ENCODE data around the gene ZNF423.
A peak's percentile ranks its signal among the peaks of the same experiment; 100 is the strongest.

ZNF423 gene

GRCh38 chr16:49659356-49659755 is 196.6 kb downstream of the ZNF423 start:
- H3K9ac ChIP-seq (ENCODE audit: low read length), result no peak overlapping the region
- no peak overlapping the region for H3K23ac ChIP-seq (ENCODE audit: low read length in 2 of 2)
- H3K4ac ChIP-seq (ENCODE audit: low read depth in 1 of 2, low read length in 2 of 2), result no peak overlapping the region
- H4K8ac ChIP-seq (ENCODE audit: low read length), result no peak overlapping the region
- H2BK15ac ChIP-seq (ENCODE audit: low read depth, poor library complexity, severe bottlenecking), result no peak overlapping the region
- WGBS, result 93% methylated on average over 5 of the region's 10 CpGs
- H3K4me2 ChIP-seq (ENCODE audit: low read length, poor library complexity, severe bottlenecking), result no peak overlapping the region
- H2BK12ac ChIP-seq (ENCODE audit: low read length in 2 of 2), result no peak overlapping the region
- no peak overlapping the region for H3K14ac ChIP-seq (ENCODE audit: low read length in 2 of 2)
- peaks cover 26% of the 10 kb centered on the region for H3K4me1 ChIP-seq (ENCODE audit: control insufficient read depth, insufficient read depth, low read depth, low read length)
- no peaks in the 10 kb centered on the region for H3K36me3 ChIP-seq (ENCODE audit: control insufficient read depth in 1 of 2, insufficient read depth in 2 of 2, low read depth in 1 of 2, low read length in 2 of 2)
- no peak overlapping the region for H2AK5ac ChIP-seq (ENCODE audit: low read length, severe bottlenecking)
- H3K27me3 ChIP-seq (ENCODE audit: control insufficient read depth in 1 of 2, insufficient read depth in 1 of 2, low read length in 2 of 2), result no peaks in the 10 kb centered on the region
- no peak overlapping the region for H2BK5ac ChIP-seq (ENCODE audit: low read depth, low read length, poor library complexity, severe bottlenecking)
- H3K9me3 ChIP-seq (ENCODE audit: control insufficient read depth, low read length), result no peaks in the 10 kb centered on the region
- no peak overlapping the region for H2AFZ ChIP-seq (ENCODE audit: low read depth, low read length)
- H3K4me3 ChIP-seq (ENCODE audit: insufficient read depth in 1 of 2, low read depth in 1 of 2, low read length in 2 of 2), result no peak overlapping the region
- H4K91ac ChIP-seq (ENCODE audit: low read length), result no peak overlapping the region
- no peaks in the 10 kb centered on the region for H3K79me1 ChIP-seq (replicated peaks; ENCODE audit: low read length, poor library complexity, severe bottlenecking)
- no peak for DNase-seq
- no peak overlapping the region for H2BK120ac ChIP-seq (ENCODE audit: low read depth, low read length)
- H3K27ac ChIP-seq (ENCODE audit: low read length, poor library complexity, severe bottlenecking), result no peak overlapping the region
- no peak overlapping the region for H3K18ac ChIP-seq (ENCODE audit: low read depth in 1 of 2, low read length in 2 of 2)

GRCh38 chr16:49658531-49658930 is 197.4 kb downstream of the ZNF423 start:
- H4K91ac ChIP-seq (ENCODE audit: low read length), result no peak overlapping the region
- no peaks in the 10 kb centered on the region for H3K79me1 ChIP-seq (replicated peaks; ENCODE audit: low read length, poor library complexity, severe bottlenecking)
- H3K27me3 ChIP-seq (ENCODE audit: control insufficient read depth in 1 of 2, insufficient read depth in 1 of 2, low read length in 2 of 2), result no peaks in the 10 kb centered on the region
- H3K14ac ChIP-seq (ENCODE audit: low read length in 2 of 2), result peak overlapping the region in 1 of 2 experiments; percentile 2
- H2AK5ac ChIP-seq (ENCODE audit: low read length, severe bottlenecking), result no peak overlapping the region
- no peak overlapping the region for H3K4me2 ChIP-seq (ENCODE audit: low read length, poor library complexity, severe bottlenecking)
- no peak overlapping the region for H3K23ac ChIP-seq (ENCODE audit: low read length in 2 of 2)
- no peak overlapping the region for H3K9ac ChIP-seq (ENCODE audit: low read length)
- H2BK15ac ChIP-seq (ENCODE audit: low read depth, poor library complexity, severe bottlenecking), result no peak overlapping the region
- peaks cover 22% of the 10 kb centered on the region for H3K4me1 ChIP-seq (ENCODE audit: control insufficient read depth, insufficient read depth, low read depth, low read length)
- H2AFZ ChIP-seq (ENCODE audit: low read depth, low read length), result no peak overlapping the region
- no peak overlapping the region for H3K4ac ChIP-seq (ENCODE audit: low read depth in 1 of 2, low read length in 2 of 2)
- no peak overlapping the region for H2BK120ac ChIP-seq (ENCODE audit: low read depth, low read length)
- H2BK5ac ChIP-seq (ENCODE audit: low read depth, low read length, poor library complexity, severe bottlenecking), result no peak overlapping the region
- no peak overlapping the region for H3K18ac ChIP-seq (ENCODE audit: low read depth in 1 of 2, low read length in 2 of 2)
- H4K8ac ChIP-seq (ENCODE audit: low read length), result no peak overlapping the region
- no peak overlapping the region for H3K4me3 ChIP-seq (ENCODE audit: insufficient read depth in 1 of 2, low read depth in 1 of 2, low read length in 2 of 2)
- DNase-seq, result no peak
- no peaks in the 10 kb centered on the region for H3K9me3 ChIP-seq (ENCODE audit: control insufficient read depth, low read length)
- H2BK12ac ChIP-seq (ENCODE audit: low read length in 2 of 2), result no peak overlapping the region
- no peaks in the 10 kb centered on the region for H3K36me3 ChIP-seq (ENCODE audit: control insufficient read depth in 1 of 2, insufficient read depth in 2 of 2, low read depth in 1 of 2, low read length in 2 of 2)
- WGBS, result 77% methylated on average over 8 of the region's 8 CpGs
- H3K27ac ChIP-seq (ENCODE audit: low read length, poor library complexity, severe bottlenecking), result no peak overlapping the region

- H3K36me3 ChIP-seq (ENCODE audit: control insufficient read depth in 1 of 2, insufficient read depth in 2 of 2, low read depth in 1 of 2, low read length in 2 of 2), result no peaks in the 10 kb centered on the region
- H3K14ac ChIP-seq (ENCODE audit: low read length in 2 of 2), result peak overlapping the region in 1 of 2 experiments; percentile 0
Measured at GRCh38 chr16:49657736-49658465, 198.0 kb downstream of the ZNF423 start.

GRCh38 chr16:49654425-49654824 is 201.5 kb downstream of the ZNF423 start:
- Histone ChIP-seq H2BK120ac (ENCODE audit: low read depth, low read length) (no peak overlapping the region), H3K14ac (ENCODE audit: low read length in 2 of 2) (no peak overlapping the region), H2AK5ac (ENCODE audit: low read length, severe bottlenecking) (no peak overlapping the region), H3K9ac (ENCODE audit: low read length) (no peak overlapping the region), H3K18ac (ENCODE audit: low read depth in 1 of 2, low read length in 2 of 2) (no peak overlapping the region), H4K8ac (ENCODE audit: low read length) (no peak overlapping the region), H3K27ac (ENCODE audit: low read length, poor library complexity, severe bottlenecking) (no peak overlapping the region), H3K4ac (ENCODE audit: low read depth in 1 of 2, low read length in 2 of 2) (no peak overlapping the region), H3K4me1 (ENCODE audit: control insufficient read depth, insufficient read depth, low read depth, low read length) (peaks cover 24% of the 10 kb centered on the region), H3K4me2 (ENCODE audit: low read length, poor library complexity, severe bottlenecking) (no peak overlapping the region), H3K27me3 (ENCODE audit: control insufficient read depth in 1 of 2, insufficient read depth in 1 of 2, low read length in 2 of 2) (no peaks in the 10 kb centered on the region), H2BK15ac (ENCODE audit: low read depth, poor library complexity, severe bottlenecking) (no peak overlapping the region), H3K9me3 (ENCODE audit: control insufficient read depth, low read length) (no peaks in the 10 kb centered on the region), H4K91ac (ENCODE audit: low read length) (no peak overlapping the region), H2AFZ (ENCODE audit: low read depth, low read length) (no peak overlapping the region), H3K36me3 (ENCODE audit: control insufficient read depth in 1 of 2, insufficient read depth in 2 of 2, low read depth in 1 of 2, low read length in 2 of 2) (no peaks in the 10 kb centered on the region), H3K79me1 (replicated peaks; ENCODE audit: low read length, poor library complexity, severe bottlenecking) (peaks cover 4% of the 10 kb centered on the region), H3K23ac (ENCODE audit: low read length in 2 of 2) (no peak overlapping the region), H2BK12ac (ENCODE audit: low read length in 2 of 2) (no peak overlapping the region), H3K4me3 (ENCODE audit: insufficient read depth in 1 of 2, low read depth in 1 of 2, low read length in 2 of 2) (no peak overlapping the region), H2BK5ac (ENCODE audit: low read depth, low read length, poor library complexity, severe bottlenecking) (no peak overlapping the region)
- DNase-seq, result no peak
- 96% methylated on average over 4 of the region's 4 CpGs for WGBS

More at GRCh38 chr16:49657736-49658465, 198.0 kb downstream of the ZNF423 start:
- Histone ChIP-seq H4K91ac (ENCODE audit: low read length) (no peak overlapping the region), H2BK12ac (ENCODE audit: low read length in 2 of 2) (no peak overlapping the region), H4K8ac (ENCODE audit: low read length) (no peak overlapping the region), H3K27me3 (ENCODE audit: control insufficient read depth in 1 of 2, insufficient read depth in 1 of 2, low read length in 2 of 2) (no peaks in the 10 kb centered on the region), H3K18ac (ENCODE audit: low read depth in 1 of 2, low read length in 2 of 2) (no peak overlapping the region), H2AK5ac (ENCODE audit: low read length, severe bottlenecking) (no peak overlapping the region), H3K4me2 (ENCODE audit: low read length, poor library complexity, severe bottlenecking) (no peak overlapping the region), H3K4ac (ENCODE audit: low read depth in 1 of 2, low read length in 2 of 2) (no peak overlapping the region), H2BK5ac (ENCODE audit: low read depth, low read length, poor library complexity, severe bottlenecking) (no peak overlapping the region), H3K79me1 (replicated peaks; ENCODE audit: low read length, poor library complexity, severe bottlenecking) (no peaks in the 10 kb centered on the region), H2BK15ac (ENCODE audit: low read depth, poor library complexity, severe bottlenecking) (no peak overlapping the region), H3K9ac (ENCODE audit: low read length) (no peak overlapping the region), H3K4me3 (ENCODE audit: insufficient read depth in 1 of 2, low read depth in 1 of 2, low read length in 2 of 2) (no peak overlapping the region), H3K4me1 (ENCODE audit: control insufficient read depth, insufficient read depth, low read depth, low read length) (peaks cover 23% of the 10 kb centered on the region), H2BK120ac (ENCODE audit: low read depth, low read length) (no peak overlapping the region), H3K9me3 (ENCODE audit: control insufficient read depth, low read length) (no peaks in the 10 kb centered on the region), H3K27ac (ENCODE audit: low read length, poor library complexity, severe bottlenecking) (no peak overlapping the region), H2AFZ (ENCODE audit: low read depth, low read length) (no peak overlapping the region), H3K23ac (ENCODE audit: low read length in 2 of 2) (no peak overlapping the region)
- no peak for DNase-seq
- 87% methylated on average over 9 of the region's 11 CpGs for WGBS

All from mesenchymal stem cell (in vitro differentiated cells and primary cell).